Memory B cell (primary cell): Measurements from ENCODE around the gene MYBPC2.

Experiments
- ATAC-seq: fragments of 150-1000 bp; cut with Tn5 transposase; 2 replicates; pipeline ENCODE4 v1.10.0; 2021; ENCODE audit warnings: low read depth, mild to moderate bottlenecking, moderate library complexity
- DNase-seq, 2 donors: peaks; one replicate each; pipeline ENCODE4 v3.0.0; 2022; ENCODE audit warnings: low spot score in 2 of 2
- H3K27ac Mint-ChIP-seq: one replicate; pipeline ENCODE4 v1.8.0; 2022; ENCODE audit warnings: mild to moderate bottlenecking, moderate library complexity, mixed read lengths
- H3K27me3 Mint-ChIP-seq: one replicate; pipeline ENCODE4 v1.8.0; 2022; ENCODE audit warnings: mixed read lengths
- H3K36me3 Mint-ChIP-seq: one replicate; pipeline ENCODE4 v1.8.0; 2022; ENCODE audit warnings: mild to moderate bottlenecking, mixed read lengths
- H3K4me1 Mint-ChIP-seq: one replicate; pipeline ENCODE4 v1.8.0; 2022; ENCODE audit warnings: mixed read lengths
- H3K4me3 Mint-ChIP-seq: one replicate; pipeline ENCODE4 v1.8.0; 2022; ENCODE audit warnings: mild to moderate bottlenecking, moderate library complexity, mixed read lengths
- H3K9me3 Mint-ChIP-seq: one replicate; pipeline ENCODE4 v1.8.0; 2022; ENCODE audit warnings: mixed read lengths

The MYBPC2 gene

DNA sequence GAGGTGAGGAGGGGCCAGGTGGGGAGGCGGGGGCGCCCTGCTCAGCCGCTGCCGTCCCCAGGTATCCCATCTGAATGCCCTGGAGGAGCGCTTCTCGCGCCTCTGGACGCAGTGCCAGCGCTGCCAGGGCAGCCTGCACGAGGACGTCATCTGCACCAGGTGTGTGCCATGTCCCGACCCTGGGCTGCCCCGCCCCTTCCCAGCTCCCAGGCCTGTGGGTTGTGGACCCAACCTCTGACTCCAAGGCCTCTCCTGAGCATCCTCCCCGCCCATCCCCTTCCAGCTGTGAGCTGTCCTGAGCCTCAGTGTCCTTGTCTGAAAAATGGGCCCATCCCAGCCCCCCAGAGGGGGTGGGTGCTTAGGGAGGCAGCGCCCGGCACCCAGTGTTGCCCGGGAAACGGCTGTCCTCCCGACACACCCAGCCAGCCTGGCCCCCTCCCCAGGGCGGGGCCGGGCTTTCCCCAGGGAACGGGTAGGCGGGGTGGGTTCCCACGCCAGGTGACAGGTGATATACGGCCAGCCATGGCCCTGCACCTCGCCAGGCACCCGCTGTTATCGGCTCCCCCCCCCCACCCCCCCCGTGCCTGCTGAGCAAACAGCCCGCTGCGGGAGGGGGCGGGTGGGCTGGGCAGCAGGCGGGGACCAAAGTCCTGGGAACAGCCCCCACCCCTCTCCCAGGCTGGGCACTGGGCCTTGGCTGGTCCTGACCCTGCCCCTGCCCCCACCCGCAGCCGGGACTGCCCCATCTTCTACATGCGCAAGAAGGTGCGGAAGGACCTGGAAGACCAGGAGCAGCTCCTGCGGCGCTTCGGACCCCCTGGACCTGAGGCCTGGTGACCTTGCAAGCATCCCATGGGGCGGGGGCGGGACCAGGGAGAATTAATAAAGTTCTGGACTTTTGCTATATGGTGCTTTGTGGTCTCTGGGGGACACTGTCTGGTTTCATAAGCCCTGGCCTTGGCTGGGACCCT lies 15.3 kb upstream of the MYBPC2 start:
- peak; percentile 1 for ATAC-seq
- no peaks in the 10 kb centered on the region for H3K9me3 Mint-ChIP-seq

DNA sequence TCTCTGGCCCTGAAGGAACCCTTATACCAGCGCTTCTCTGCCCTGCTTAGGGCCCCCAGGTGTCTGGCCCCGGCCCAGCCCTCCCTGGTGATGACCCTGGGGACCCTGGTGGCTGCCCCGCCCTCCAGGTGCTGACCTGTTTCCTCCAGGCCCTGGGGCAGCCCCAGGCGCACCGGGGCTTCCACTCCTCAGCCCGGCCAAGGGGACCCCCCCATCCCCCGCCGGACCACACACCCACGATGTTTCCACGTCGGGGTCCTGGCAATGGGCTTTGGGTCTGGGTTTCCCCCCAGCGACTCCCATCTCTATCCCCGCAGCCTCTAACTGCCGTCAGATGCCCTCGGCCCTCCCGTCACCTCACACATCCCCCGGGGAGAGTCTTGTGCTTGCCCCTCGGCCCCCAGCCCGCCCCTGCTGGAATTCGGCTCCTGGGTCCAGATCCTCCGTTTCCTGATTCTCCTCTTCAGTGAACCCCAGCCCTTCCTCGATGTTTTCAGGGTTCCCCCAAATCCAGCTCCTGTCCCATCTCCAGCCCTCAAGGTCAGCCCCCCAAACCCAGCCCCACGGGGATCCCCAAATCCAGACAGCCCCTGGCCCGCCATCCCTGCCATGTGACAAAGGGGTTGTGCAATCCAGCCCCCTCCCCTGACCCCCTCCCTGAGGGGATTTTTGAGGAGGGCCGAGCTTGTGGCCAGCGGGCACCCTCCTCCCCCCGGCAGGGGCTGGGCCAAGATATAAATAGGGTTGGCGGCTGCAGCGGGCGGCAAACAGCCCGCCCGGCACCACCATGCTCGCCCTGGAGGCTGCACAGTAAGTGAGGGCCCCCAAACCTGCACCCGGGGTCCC lies 14.3 kb upstream of the MYBPC2 start, which contains the start of gene SPIB:
SPIB (plus strand) TSS at position 763 of the 846 bp plus-strand sequence; CDS start at position 788, 25 bp downstream.
- Mint-ChIP-seq H3K4me1 (peaks cover 45% of the 10 kb centered on the region), H3K36me3 (peaks cover 28% of the 10 kb centered on the region), H3K27me3 (no peaks in the 10 kb centered on the region), H3K9me3 (no peaks in the 10 kb centered on the region), H3K27ac (peak within 1 kb of the TSS; percentile 97), H3K4me3 (peak within 1 kb of the TSS; percentile 100)
- DNase-seq (peak; percentile 60 to 65), ATAC-seq (peak; percentile 12)

More for the DNA sequence above, 15.3 kb upstream of the MYBPC2 start:
- Mint-ChIP-seq H3K4me1 (peaks cover 40% of the 10 kb centered on the region), H3K27ac (peak overlapping the region; percentile 98), H3K27me3 (no peaks in the 10 kb centered on the region), H3K4me3 (peak overlapping the region; percentile 100), H3K36me3 (peaks cover 26% of the 10 kb centered on the region)
- DNase-seq = peak in 1 of 2 donors; percentile 59

- H3K27ac Mint-ChIP-seq = peak overlapping the region; percentile 97
- ATAC-seq (no peak), DNase-seq (no peak)
- H3K4me1 Mint-ChIP-seq = peaks cover 52% of the 10 kb centered on the region
- peaks cover 34% of the 10 kb centered on the region for H3K36me3 Mint-ChIP-seq
- H3K9me3 Mint-ChIP-seq = no peaks in the 10 kb centered on the region
- H3K4me3 Mint-ChIP-seq = peak overlapping the region; percentile 100
- no peaks in the 10 kb centered on the region for H3K27me3 Mint-ChIP-seq
Observed at GRCh38 chr19:50419022-50419579, 13.6 kb upstream of the MYBPC2 start.

GRCh38 chr19:50419580-50420035 lies 13.1 kb upstream of the MYBPC2 start:
- Mint-ChIP-seq H3K4me3 (peak overlapping the region; percentile 100), H3K9me3 (no peaks in the 10 kb centered on the region), H3K27me3 (no peaks in the 10 kb centered on the region), H3K27ac (peak overlapping the region; percentile 97), H3K36me3 (peaks cover 35% of the 10 kb centered on the region), H3K4me1 (peaks cover 50% of the 10 kb centered on the region)
- DNase-seq (no peak), ATAC-seq (no peak)

- Mint-ChIP-seq H3K4me1 (peaks cover 45% of the 10 kb centered on the region), H3K9me3 (no peaks in the 10 kb centered on the region), H3K27ac (peak overlapping the region; percentile 97), H3K4me3 (peak overlapping the region; percentile 100), H3K36me3 (peaks cover 35% of the 10 kb centered on the region), H3K27me3 (no peaks in the 10 kb centered on the region)
- ATAC-seq = no peak
- DNase-seq = no peak
Observed at GRCh38 chr19:50420127-50420526, 12.6 kb upstream of the MYBPC2 start.

DNA sequence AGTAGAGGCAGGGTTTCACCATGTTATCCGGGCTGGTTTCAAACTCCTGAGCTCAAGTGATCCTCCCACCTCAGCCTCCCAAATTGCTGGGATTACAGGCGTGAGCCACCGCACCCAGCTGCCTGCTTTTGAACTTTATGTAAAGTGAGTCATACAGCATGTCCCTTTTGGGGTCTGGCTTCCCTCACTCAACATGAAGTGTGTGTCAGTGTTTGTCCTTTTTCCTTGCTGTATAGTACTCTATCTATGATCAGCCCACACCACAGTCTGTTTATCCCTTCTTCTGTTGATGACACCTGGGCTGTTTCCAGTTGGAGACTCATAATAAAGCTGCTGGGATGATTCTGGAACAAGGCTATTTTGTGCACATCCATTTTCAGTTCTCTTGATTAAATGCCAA lies 11.9 kb upstream of the MYBPC2 start:
- Mint-ChIP-seq H3K36me3 (peaks cover 38% of the 10 kb centered on the region), H3K4me1 (peaks cover 40% of the 10 kb centered on the region), H3K27ac (peak overlapping the region; percentile 97), H3K27me3 (no peaks in the 10 kb centered on the region), H3K4me3 (peak overlapping the region; percentile 100), H3K9me3 (no peaks in the 10 kb centered on the region)
- DNase-seq (no peak), ATAC-seq (no peak)

DNA sequence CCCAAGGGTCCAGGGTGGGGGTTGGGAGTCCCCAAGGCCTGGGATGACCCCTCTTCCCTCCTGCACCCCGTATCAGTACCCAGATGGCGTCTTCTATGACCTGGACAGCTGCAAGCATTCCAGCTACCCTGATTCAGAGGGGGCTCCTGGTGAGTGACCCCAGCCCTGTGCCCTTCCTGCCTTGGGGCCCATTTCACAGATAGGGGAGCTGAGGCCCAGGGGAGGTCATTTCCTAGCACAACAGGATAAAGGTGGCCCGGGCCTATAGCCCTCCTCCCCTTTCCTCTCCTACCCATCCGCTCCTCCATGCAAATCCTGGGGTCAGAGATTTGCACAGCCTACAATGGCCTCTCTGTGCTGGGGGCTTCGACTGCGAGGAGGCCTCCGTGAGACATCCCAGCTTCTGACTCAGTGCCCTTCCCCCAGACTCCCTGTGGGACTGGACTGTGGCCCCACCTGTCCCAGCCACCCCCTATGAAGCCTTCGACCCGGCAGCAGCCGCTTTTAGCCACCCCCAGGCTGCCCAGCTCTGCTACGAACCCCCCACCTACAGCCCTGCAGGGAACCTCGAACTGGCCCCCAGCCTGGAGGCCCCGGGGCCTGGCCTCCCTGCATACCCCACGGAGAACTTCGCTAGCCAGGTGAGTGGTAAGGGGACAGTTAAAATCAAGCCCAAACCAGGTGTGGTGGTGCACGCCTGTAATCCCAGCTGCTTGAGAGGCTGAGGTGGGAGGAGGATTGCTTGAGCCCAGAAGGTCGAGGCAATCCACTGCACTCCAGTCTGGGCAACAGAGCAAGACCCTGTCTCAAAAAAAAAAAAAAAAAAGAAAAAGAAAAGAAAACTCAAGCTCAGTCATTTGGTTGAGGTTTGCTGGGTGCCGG lies 10.1 kb upstream of the MYBPC2 start:
- ATAC-seq (no peak), DNase-seq (no peak)
- H3K27ac Mint-ChIP-seq = peak overlapping the region; percentile 97
- H3K9me3 Mint-ChIP-seq = no peaks in the 10 kb centered on the region
- peaks cover 38% of the 10 kb centered on the region for H3K36me3 Mint-ChIP-seq
- H3K4me3 Mint-ChIP-seq = peak overlapping the region; percentile 100
- peaks cover 38% of the 10 kb centered on the region for H3K4me1 Mint-ChIP-seq
- H3K27me3 Mint-ChIP-seq = no peaks in the 10 kb centered on the region

DNA sequence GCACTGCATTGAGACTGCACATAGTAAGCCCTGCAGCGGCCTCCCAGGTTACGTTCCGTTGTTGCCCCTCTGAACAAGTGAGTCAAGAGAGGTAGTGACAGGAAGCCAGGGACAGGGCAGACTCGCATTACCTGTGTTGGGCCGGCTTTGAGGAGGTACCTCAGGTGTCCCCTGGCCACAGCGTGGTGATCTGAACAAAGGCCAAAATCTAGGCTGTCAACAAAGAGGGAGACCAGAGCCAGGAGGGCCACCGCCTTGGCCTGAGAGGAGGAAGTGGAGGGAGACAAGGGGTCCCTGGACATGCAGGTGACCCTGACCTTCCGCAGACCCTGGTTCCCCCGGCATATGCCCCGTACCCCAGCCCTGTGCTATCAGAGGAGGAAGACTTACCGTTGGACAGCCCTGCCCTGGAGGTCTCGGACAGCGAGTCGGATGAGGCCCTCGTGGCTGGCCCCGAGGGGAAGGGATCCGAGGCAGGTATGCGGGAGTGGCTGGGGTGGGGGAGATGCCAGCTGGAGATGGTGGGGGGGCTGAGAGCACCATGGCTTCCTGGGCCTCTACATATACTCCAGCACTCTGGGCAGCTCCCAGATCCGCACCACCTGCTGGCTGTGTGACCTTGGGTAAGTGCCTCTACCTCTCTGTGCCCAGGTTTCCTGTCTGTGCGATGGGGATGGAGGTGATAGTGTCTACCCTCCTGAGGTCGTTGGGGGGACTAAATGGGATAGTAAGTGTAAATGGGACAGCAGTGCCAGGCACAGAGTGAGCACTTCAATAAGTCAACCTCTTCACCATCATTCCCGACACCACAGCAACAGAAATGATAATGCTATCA lies 9.2 kb upstream of the MYBPC2 start:
- Mint-ChIP-seq H3K4me1 (peaks cover 38% of the 10 kb centered on the region), H3K9me3 (no peaks in the 10 kb centered on the region)

DNA sequence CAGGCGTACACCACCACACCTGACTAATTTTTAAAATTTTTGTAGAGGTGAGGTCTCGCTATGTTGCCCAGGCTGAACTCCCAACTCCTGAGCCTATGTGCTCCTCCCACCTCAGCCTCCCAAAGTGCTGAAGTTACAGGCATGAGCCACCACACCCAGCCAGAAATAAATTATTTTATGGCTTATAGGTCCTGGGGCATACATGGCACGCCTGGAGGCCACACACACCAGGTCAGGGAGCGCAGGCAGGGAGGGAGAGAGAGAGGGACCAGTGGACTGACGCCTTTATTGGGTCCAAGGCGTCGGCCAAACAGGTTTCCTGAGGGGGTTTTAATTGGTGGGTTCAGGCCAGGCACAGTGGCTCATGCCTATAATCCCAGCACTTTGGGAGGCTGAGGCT lies 7.1 kb upstream of the MYBPC2 start:
- DNase-seq = no peak
- Mint-ChIP-seq H3K36me3 (peaks cover 22% of the 10 kb centered on the region), H3K4me1 (peaks cover 37% of the 10 kb centered on the region), H3K9me3 (no peaks in the 10 kb centered on the region), H3K27ac (no peak overlapping the region), H3K27me3 (no peaks in the 10 kb centered on the region), H3K4me3 (no peak overlapping the region)
- no peak for ATAC-seq

More for the DNA sequence above, 9.2 kb upstream of the MYBPC2 start:
- H3K27me3 Mint-ChIP-seq = no peaks in the 10 kb centered on the region
- H3K4me3 Mint-ChIP-seq = peak overlapping the region; percentile 52
- DNase-seq (no peak), ATAC-seq (no peak)
- H3K36me3 Mint-ChIP-seq = peaks cover 38% of the 10 kb centered on the region
- H3K27ac Mint-ChIP-seq = peak overlapping the region; percentile 97

DNA sequence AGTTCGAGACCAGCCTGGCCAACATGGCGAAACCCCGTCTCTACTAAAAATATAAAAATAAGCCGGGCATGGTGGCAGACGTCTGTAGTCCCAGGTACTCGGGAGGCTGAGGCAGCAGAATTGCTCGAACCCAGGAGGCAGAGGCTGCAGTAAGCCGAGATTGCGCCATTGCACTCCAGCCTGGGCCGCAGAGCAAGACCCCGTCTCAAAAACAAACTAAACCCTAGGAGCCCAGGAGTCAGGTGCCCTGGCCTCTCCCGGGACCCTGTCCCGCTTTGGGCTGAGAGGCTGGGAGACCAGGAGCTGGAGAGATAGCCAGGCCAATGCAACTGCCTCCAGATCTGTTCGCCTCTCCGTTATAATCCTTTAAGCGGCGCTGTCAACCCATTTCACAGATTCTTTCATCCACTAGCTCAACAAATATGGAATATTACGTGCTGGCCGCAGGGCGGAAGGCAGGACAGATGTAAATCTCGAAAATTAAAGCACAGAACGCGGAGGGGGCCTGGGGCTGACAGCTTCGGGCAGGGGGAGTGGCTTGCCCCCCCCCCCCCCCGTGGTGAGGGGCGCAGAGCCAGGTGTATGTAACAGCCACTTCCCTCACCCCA lies 5.3 kb upstream of the MYBPC2 start:
- Mint-ChIP-seq H3K4me3 (peak overlapping the region; percentile 27), H3K9me3 (no peaks in the 10 kb centered on the region)

DNA sequence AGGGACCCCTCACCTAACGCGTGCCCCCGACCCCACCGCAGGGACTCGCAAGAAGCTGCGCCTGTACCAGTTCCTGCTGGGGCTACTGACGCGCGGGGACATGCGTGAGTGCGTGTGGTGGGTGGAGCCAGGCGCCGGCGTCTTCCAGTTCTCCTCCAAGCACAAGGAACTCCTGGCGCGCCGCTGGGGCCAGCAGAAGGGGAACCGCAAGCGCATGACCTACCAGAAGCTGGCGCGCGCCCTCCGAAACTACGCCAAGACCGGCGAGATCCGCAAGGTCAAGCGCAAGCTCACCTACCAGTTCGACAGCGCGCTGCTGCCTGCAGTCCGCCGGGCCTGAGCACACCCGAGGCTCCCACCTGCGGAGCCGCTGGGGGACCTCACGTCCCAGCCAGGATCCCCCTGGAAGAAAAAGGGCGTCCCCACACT lies 4.7 kb upstream of the MYBPC2 start:
- ATAC-seq = peak; percentile 44
- no peaks in the 10 kb centered on the region for H3K27me3 Mint-ChIP-seq
- H3K9me3 Mint-ChIP-seq = no peaks in the 10 kb centered on the region
- peak; percentile 69 to 72 for DNase-seq
- H3K4me1 Mint-ChIP-seq = peaks cover 40% of the 10 kb centered on the region
- H3K4me3 Mint-ChIP-seq = peak overlapping the region; percentile 11
- H3K27ac Mint-ChIP-seq = peak overlapping the region; percentile 95
- peaks cover 13% of the 10 kb centered on the region for H3K36me3 Mint-ChIP-seq

More for the DNA sequence above, 5.3 kb upstream of the MYBPC2 start:
- H3K4me1 Mint-ChIP-seq = peaks cover 37% of the 10 kb centered on the region
- no peak for ATAC-seq
- H3K27ac Mint-ChIP-seq = peak overlapping the region; percentile 95
- peaks cover 13% of the 10 kb centered on the region for H3K36me3 Mint-ChIP-seq
- no peaks in the 10 kb centered on the region for H3K27me3 Mint-ChIP-seq
- no peak for DNase-seq
